Neural cell (in vitro differentiated cells): Measurements from ENCODE around the gene PRPF4.

Experiments used
- CTCF ChIP-seq: fragments of 450-650 bp; IDR thresholded peaks from 2 replicates; pipeline ENCODE4 v1.5.1; 2014; ENCODE audit warnings: antibody characterized with exemption, mild to moderate bottlenecking, moderate library complexity; ENCODE audit not compliant: poor library complexity, severe bottlenecking
- EZH2 ChIP-seq: fragments of 200-600, 300-800 bp; shearing (Covaris generic), sonication (generic); IDR thresholded peaks from 2 replicates; pipeline ENCODE4 v1.6.1; 2014; ENCODE audit warnings: antibody characterized with exemption, low read length, borderline replicate concordance, mild to moderate bottlenecking; ENCODE audit not compliant: insufficient read depth, poor library complexity, severe bottlenecking
- MXI1 ChIP-seq: fragments of 450-650 bp; conservative IDR thresholded peaks from 2 replicates; pipeline ENCODE4 v1.6.1; 2014; ENCODE audit warnings: antibody characterized with exemption, mild to moderate bottlenecking; ENCODE audit not compliant: poor library complexity, severe bottlenecking
- POLR2AphosphoS5 ChIP-seq: IDR thresholded peaks from 2 replicates; pipeline ENCODE4 v1.6.1; 2012
- REST ChIP-seq: IDR thresholded peaks from 2 replicates; pipeline ENCODE4 v1.6.1; 2012; ENCODE audit warnings: borderline replicate concordance
- SMC3 ChIP-seq: fragments of 450-650 bp; conservative IDR thresholded peaks from 2 replicates; pipeline ENCODE4 v1.6.1; 2014; ENCODE audit warnings: antibody characterized with exemption, mild to moderate bottlenecking, moderate library complexity; ENCODE audit not compliant: poor library complexity

- TF ChIP-seq EZH2 (no peak), CTCF (no peak), REST (no peak), POLR2AphosphoS5 (no peak), MXI1 (no peak), SMC3 (no peak)
Observed at GRCh38 chr9:113244556-113244955, 30.9 kb upstream of the PRPF4 start.
